HUES6 (cell line): ENCODE data around the gene NUDCD3.

Experiments
- H3K27ac ChIP-seq: 2 replicates; pipeline ENCODE4 v1.7.0; 2013; ENCODE audit warnings: low read depth, mild to moderate bottlenecking, low read length, inconsistent platforms
- H3K27me3 ChIP-seq: 2 replicates; pipeline ENCODE4 v1.6.1; 2013; ENCODE audit warnings: low read length; ENCODE audit not compliant: control insufficient read depth, insufficient read depth
- H3K36me3 ChIP-seq: 2 replicates; pipeline ENCODE4 v1.6.1; 2013; ENCODE audit warnings: low read length; ENCODE audit not compliant: control insufficient read depth, insufficient read depth
- H3K4me1 ChIP-seq: 2 replicates; pipeline ENCODE4 v1.6.1; 2013; ENCODE audit warnings: low read length; ENCODE audit not compliant: control insufficient read depth, insufficient read depth
- H3K4me3 ChIP-seq: 2 replicates; pipeline ENCODE4 v1.5.1; 2013; ENCODE audit warnings: low read depth, low read length
- H3K9ac ChIP-seq: one replicate; pipeline ENCODE4 v1.6.1; 2013; ENCODE audit warnings: mild to moderate bottlenecking, low read length
- H3K9me3 ChIP-seq: 2 replicates; pipeline ENCODE4 v1.6.1; 2013; ENCODE audit warnings: low read depth, low read length; ENCODE audit not compliant: control insufficient read depth, insufficient read depth

The NUDCD3 gene

GRCh38 chr7:44463169-44463808 is 27.2 kb downstream of the NUDCD3 start:
- H3K9ac ChIP-seq = no peak overlapping the region
- H3K27me3 ChIP-seq = no peaks in the 10 kb centered on the region
- H3K27ac ChIP-seq = no peak overlapping the region
- H3K36me3 ChIP-seq = peaks cover 42% of the 10 kb centered on the region
- H3K4me1 ChIP-seq = 0 out of 2 replicates have a peak, but pooled peaks cover 3% of the 10 kb centered on the region
- H3K9me3 ChIP-seq = no peaks in the 10 kb centered on the region
- H3K4me3 ChIP-seq = no peak overlapping the region

GRCh38 chr7:44461387-44461786 is 29.1 kb downstream of the NUDCD3 start:
- Histone ChIP-seq H3K9ac (no peak overlapping the region), H3K9me3 (no peaks in the 10 kb centered on the region), H3K4me3 (no peak overlapping the region), H3K27ac (no peak overlapping the region), H3K4me1 (0 out of 2 replicates have a peak, but pooled peaks cover 3% of the 10 kb centered on the region), H3K36me3 (peaks cover 25% of the 10 kb centered on the region), H3K27me3 (no peaks in the 10 kb centered on the region)

GRCh38 chr7:44460325-44460724 is 30.1 kb downstream of the NUDCD3 start:
- Histone ChIP-seq H3K36me3 (peaks cover 21% of the 10 kb centered on the region), H3K4me3 (no peak overlapping the region), H3K27ac (no peak overlapping the region), H3K27me3 (no peaks in the 10 kb centered on the region), H3K9ac (no peak overlapping the region), H3K9me3 (no peaks in the 10 kb centered on the region), H3K4me1 (0 out of 2 replicates have a peak, but pooled peaks cover 3% of the 10 kb centered on the region)

- H3K36me3 ChIP-seq = peaks cover 17% of the 10 kb centered on the region
- H3K9me3 ChIP-seq = no peaks in the 10 kb centered on the region
- no peaks in the 10 kb centered on the region for H3K4me1 ChIP-seq
- H3K4me3 ChIP-seq = no peak overlapping the region
- H3K27me3 ChIP-seq = no peaks in the 10 kb centered on the region
- no peak overlapping the region for H3K27ac ChIP-seq
- H3K9ac ChIP-seq = no peak overlapping the region
These were observed 35.3 kb downstream of the NUDCD3 start for GRCh38 chr7:44455155-44455554.

GRCh38 chr7:44454348-44454747 is 36.1 kb downstream of the NUDCD3 start:
- H3K4me1 ChIP-seq = no peaks in the 10 kb centered on the region
- H3K9ac ChIP-seq = no peak overlapping the region
- H3K27me3 ChIP-seq = no peaks in the 10 kb centered on the region
- no peaks in the 10 kb centered on the region for H3K9me3 ChIP-seq
- H3K27ac ChIP-seq = no peak overlapping the region
- no peak overlapping the region for H3K4me3 ChIP-seq
- H3K36me3 ChIP-seq = peaks cover 10% of the 10 kb centered on the region

GRCh38 chr7:44451123-44451522 is 39.3 kb downstream of the NUDCD3 start:
- no peak overlapping the region for H3K9ac ChIP-seq
- H3K36me3 ChIP-seq = peaks cover 24% of the 10 kb centered on the region
- H3K4me1 ChIP-seq = peaks cover 7% of the 10 kb centered on the region; the same call in 1 of the 2 replicates
- H3K4me3 ChIP-seq = no peak overlapping the region
- no peaks in the 10 kb centered on the region for H3K27me3 ChIP-seq
- no peak overlapping the region for H3K27ac ChIP-seq
- no peaks in the 10 kb centered on the region for H3K9me3 ChIP-seq

GRCh38 chr7:44449584-44449928 is 40.9 kb downstream of the NUDCD3 start:
- no peaks in the 10 kb centered on the region for H3K9me3 ChIP-seq
- no peak overlapping the region for H3K4me3 ChIP-seq
- H3K27ac ChIP-seq = no peak overlapping the region
- no peak overlapping the region for H3K9ac ChIP-seq
- no peaks in the 10 kb centered on the region for H3K27me3 ChIP-seq
- peaks cover 32% of the 10 kb centered on the region for H3K36me3 ChIP-seq
- H3K4me1 ChIP-seq = peaks cover 9% of the 10 kb centered on the region; the same call in 1 of the 2 replicates

GRCh38 chr7:44448922-44449583 is 41.4 kb downstream of the NUDCD3 start:
- peaks cover 33% of the 10 kb centered on the region for H3K36me3 ChIP-seq
- no peak overlapping the region for H3K9ac ChIP-seq
- H3K9me3 ChIP-seq = no peaks in the 10 kb centered on the region

GRCh38 chr7:44447874-44448425 is 42.5 kb downstream of the NUDCD3 start:
- Histone ChIP-seq H3K9ac (no peak overlapping the region), H3K36me3 (peaks cover 33% of the 10 kb centered on the region), H3K27me3 (no peaks in the 10 kb centered on the region), H3K27ac (no peak overlapping the region), H3K4me1 (peaks cover 9% of the 10 kb centered on the region; the same call in 1 of the 2 replicates), H3K4me3 (no peak overlapping the region), H3K9me3 (no peaks in the 10 kb centered on the region)

More at GRCh38 chr7:44448922-44449583, 41.4 kb downstream of the NUDCD3 start:
- H3K4me1 ChIP-seq = peaks cover 9% of the 10 kb centered on the region; the same call in 1 of the 2 replicates
- no peak overlapping the region for H3K27ac ChIP-seq
- no peak overlapping the region for H3K4me3 ChIP-seq
- no peaks in the 10 kb centered on the region for H3K27me3 ChIP-seq

- no peaks in the 10 kb centered on the region for H3K9me3 ChIP-seq
- peaks cover 9% of the 10 kb centered on the region; the same call in 1 of the 2 replicates for H3K4me1 ChIP-seq
- H3K27me3 ChIP-seq = no peaks in the 10 kb centered on the region
- H3K9ac ChIP-seq = no peak overlapping the region
- H3K36me3 ChIP-seq = peaks cover 30% of the 10 kb centered on the region
- H3K4me3 ChIP-seq = no peak overlapping the region
- H3K27ac ChIP-seq = no peak overlapping the region
These were observed 44.3 kb downstream of the NUDCD3 start for GRCh38 chr7:44445986-44446671.

- Histone ChIP-seq H3K9me3 (no peaks in the 10 kb centered on the region), H3K27ac (no peak overlapping the region), H3K4me1 (peaks cover 1% of the 10 kb centered on the region; the same call in 1 of the 2 replicates), H3K36me3 (peaks cover 15% of the 10 kb centered on the region), H3K27me3 (no peaks in the 10 kb centered on the region), H3K9ac (no peak overlapping the region), H3K4me3 (no peak overlapping the region)
These were observed 49.4 kb downstream of the NUDCD3 start for GRCh38 chr7:44441079-44441478.
